GM12873 (cell line): Measurements from ENCODE around the gene FSTL4.

ENCODE experiments used
- TF ChIP-seq, protein P1 (sequence below): IDR thresholded peaks from 2 replicates; pipeline ENCODE4 v1.5.1; 2012; ENCODE audit warnings: low read depth, mild to moderate bottlenecking, moderate library complexity, low read length, control low read depth; ENCODE audit not compliant: insufficient read depth; ENCODE audit errors: missing control alignments

The FSTL4 gene

GRCh38 chr5:133238426-133239205 is 373.7 kb downstream of the FSTL4 start:
- TF ChIP-seq, protein P1, sequence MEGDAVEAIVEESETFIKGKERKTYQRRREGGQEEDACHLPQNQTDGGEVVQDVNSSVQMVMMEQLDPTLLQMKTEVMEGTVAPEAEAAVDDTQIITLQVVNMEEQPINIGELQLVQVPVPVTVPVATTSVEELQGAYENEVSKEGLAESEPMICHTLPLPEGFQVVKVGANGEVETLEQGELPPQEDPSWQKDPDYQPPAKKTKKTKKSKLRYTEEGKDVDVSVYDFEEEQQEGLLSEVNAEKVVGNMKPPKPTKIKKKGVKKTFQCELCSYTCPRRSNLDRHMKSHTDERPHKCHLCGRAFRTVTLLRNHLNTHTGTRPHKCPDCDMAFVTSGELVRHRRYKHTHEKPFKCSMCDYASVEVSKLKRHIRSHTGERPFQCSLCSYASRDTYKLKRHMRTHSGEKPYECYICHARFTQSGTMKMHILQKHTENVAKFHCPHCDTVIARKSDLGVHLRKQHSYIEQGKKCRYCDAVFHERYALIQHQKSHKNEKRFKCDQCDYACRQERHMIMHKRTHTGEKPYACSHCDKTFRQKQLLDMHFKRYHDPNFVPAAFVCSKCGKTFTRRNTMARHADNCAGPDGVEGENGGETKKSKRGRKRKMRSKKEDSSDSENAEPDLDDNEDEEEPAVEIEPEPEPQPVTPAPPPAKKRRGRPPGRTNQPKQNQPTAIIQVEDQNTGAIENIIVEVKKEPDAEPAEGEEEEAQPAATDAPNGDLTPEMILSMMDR, result no peak

DNA sequence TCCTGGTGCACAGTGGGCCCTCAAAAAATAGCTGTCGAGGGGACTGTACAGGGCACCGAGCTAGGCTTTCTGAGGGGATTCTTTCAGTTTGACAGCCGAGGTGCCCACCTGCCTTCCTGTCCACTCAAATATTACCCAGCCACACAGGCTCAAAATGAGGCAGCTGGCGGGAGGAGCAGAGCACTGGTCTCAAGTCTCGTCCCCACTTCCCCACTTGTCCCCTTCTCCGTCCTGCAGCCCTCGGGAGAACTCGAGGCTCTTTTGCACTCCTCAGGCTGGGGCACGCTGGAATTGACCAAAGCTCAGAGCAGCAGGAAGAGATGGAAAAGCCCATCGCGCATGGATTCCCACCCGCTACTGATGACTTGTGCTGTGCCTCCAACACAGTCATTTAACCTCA is 375.4 kb downstream of the FSTL4 start:
- TF ChIP-seq, protein P1, result no peak

DNA sequence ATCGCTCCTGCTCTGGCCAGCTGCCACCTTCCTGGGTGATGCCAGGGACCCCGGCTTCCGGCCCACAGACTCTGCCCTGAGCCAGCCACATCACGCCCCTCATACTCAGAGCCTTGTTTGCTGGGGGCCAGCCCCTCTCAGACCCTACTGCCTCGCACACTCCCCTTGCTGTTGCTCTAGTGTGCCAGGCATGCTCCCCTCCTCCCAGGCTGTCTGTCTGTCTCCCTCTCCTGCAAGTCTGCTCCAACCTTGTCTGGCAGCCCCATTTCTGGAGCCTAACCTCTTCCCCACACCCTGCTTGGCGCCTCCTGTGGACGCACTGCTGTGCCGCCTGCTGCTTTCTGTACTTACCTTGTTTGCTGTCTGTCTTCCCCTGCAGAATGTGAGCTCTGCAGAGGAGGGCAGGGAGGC is 375.8 kb downstream of the FSTL4 start:
- TF ChIP-seq, protein P1, result no peak

GRCh38 chr5:133235696-133236426 is 376.5 kb downstream of the FSTL4 start:
- TF ChIP-seq, protein P1, result no peak

GRCh38 chr5:133234911-133235310 is 377.4 kb downstream of the FSTL4 start:
- TF ChIP-seq, protein P1, result no peak

DNA sequence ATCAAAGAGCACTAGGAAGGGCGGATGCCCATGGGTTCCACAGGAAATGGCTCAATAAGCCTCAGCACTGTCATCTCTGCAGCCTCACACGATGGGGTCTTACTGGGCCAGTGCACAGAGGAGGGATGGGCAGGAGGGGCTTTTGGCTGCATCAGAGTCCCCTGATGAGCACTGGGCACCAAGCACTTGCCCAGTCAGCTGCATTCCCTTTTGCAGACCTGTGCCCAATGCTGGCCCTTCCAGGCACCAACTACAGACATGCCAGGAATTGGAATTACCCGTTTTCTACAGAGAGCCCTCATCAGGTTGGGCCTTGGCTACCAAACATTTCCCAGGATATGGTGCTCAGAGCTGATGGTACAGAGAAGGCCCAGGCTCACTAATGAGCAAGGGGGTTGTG is 378.1 kb downstream of the FSTL4 start:
- TF ChIP-seq, protein P1, result no peak

DNA sequence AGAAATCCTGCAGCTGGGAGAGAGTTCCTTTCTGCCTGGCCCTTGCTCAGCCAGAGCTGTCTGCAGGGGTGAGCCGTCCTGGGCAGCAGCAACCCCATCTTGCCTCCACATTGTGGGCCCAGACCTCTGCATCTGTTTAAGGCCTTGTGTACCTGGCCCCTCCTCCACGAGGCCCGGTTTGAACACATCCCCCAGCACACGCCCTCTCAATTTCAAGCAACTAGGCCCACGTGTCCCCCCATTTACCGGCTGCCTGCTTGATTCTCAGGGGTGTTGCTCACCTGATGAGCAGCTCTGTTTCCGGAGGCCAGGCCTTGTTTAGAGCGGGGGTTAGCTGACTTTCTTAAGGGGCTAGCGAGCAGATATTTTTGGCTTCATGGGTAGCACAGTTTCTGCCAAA is 378.7 kb downstream of the FSTL4 start:
- TF ChIP-seq, protein P1, result no peak
